ENCODE data around the gene RNASE11. TPM values are rescaled to one million over a fixed set of nuclear protein-coding genes. Genes with fewer than 3 reads are reported as not detected.

The RNASE11 gene
- total RNA-seq, 2 experiments from 2014 or later, result not detected

DNA sequence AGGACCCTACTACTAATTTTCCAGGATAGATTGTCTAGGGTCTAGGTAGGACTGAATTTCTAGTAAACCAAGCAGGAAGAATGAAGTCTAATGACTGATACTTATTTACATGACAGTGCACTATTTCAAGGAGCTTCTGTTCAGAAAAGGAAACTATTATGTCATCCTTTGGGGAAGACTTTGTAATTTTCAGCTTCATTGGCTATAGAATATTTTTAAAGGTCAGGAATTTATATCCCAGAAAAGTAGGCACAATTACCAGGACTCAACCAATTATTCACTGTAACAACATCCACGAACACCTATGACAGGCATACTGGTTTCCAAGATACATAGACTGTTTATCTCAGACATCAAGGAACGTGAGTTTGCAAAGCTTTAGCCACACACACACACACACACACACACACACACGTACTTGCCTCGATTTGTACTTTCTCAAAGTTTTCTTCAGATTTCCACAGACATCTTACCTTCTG lies 30.5 kb upstream of the RNASE11 start:
- ChIA-PET CTCF (no interaction called here), POLR2A (interaction anchor here (1.5 kb wide), 1 partner anchor 12 kb away, joined by 4 read pairs; no protein-coding TSS in a partner anchor)
- DNase-seq (no peak), ATAC-seq (ENCODE audit: poor library complexity) (no peak)
- H3K27ac Mint-ChIP-seq, result no peak overlapping the region
- intact Hi-C loops (cut with DNase I, micrococcal nuclease), result no loop called here
- Histone ChIP-seq H3K27ac (ENCODE audit: low read depth in 1 of 2, low read length in 2 of 2) (no peak overlapping the region), H3K4me3 (ENCODE audit: low read length) (no peak overlapping the region), H3K36me3 (ENCODE audit: insufficient read depth, low read length) (no peaks in the 10 kb centered on the region), H3K27me3 (ENCODE audit: control insufficient read depth in 1 of 2, insufficient read depth in 2 of 2, low read length in 2 of 2) (peaks cover 0 to 13% of the 10 kb centered on the region in 2 experiments), H3K4me1 (ENCODE audit: insufficient read depth, low read length) (peaks cover 23% of the 10 kb centered on the region), H3K9me3 (ENCODE audit: control insufficient read depth in 1 of 2, insufficient read depth in 1 of 2, low read length in 2 of 2) (peaks cover 0 to 6% of the 10 kb centered on the region in 2 experiments)
- no peaks in the 10 kb centered on the region for H3K36me3 Mint-ChIP-seq (ENCODE audit: low read depth)
- H3K4me3 Mint-ChIP-seq, result peak overlapping the region; percentile 0
- H3K4me1 Mint-ChIP-seq (ENCODE audit: low read depth), result peaks cover 14% of the 10 kb centered on the region
- no peak for TF ChIP-seq CTCF (IDR thresholded peaks at IDR 0.05)
- no peaks in the 10 kb centered on the region for H3K9me3 Mint-ChIP-seq
- H3K27me3 Mint-ChIP-seq, result peaks cover 15% of the 10 kb centered on the region

DNA sequence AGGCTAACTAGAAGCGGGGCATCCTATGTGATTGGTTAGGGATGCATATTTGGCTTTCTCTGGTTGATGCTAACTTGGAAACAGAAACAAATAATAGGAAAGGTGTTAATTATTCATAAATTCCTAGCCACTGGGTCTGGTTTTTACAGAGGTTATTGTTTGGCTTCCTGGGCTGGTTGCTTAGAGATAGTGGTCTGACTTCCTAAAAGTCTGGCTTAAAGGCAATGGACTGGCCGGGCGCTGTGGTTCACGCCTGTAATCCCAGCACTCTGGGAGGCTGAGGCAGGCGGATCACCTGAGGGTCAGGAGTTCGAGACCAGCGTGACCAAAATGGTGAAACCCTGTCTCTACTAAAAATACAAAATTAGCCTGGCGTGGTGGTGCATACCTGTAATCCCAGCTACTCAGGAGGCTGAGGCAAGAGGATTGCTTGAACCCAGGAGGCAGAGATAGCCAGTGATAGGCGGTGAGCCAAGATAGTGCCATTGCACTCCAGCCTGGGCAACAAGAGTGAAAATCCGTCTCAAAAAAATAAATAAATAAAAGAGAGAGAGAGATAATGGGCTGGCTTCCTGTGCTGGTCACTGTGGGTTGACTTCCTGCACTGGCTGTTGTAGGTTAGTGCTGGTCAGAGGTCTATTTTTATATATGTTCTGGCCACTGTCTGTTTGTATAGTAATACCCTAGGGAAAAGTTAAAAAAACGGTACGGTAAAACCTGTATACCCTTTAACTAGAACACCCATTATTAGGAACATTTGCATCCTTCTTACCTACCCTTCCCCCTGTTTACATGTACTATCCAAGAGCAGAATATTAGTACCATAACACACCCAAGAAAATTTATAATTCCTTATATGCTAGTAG lies 29.6 kb upstream of the RNASE11 start:
- H3K27me3 ChIP-seq (ENCODE audit: control insufficient read depth in 1 of 2, insufficient read depth in 2 of 2, low read length in 2 of 2), result peaks cover 0 to 10% of the 10 kb centered on the region in 2 experiments
- H3K4me3 ChIP-seq (ENCODE audit: low read length), result no peak overlapping the region
- H3K4me1 ChIP-seq (ENCODE audit: insufficient read depth, low read length), result peaks cover 19% of the 10 kb centered on the region
- Mint-ChIP-seq H3K4me1 (ENCODE audit: low read depth) (peaks cover 5% of the 10 kb centered on the region), H3K36me3 (ENCODE audit: low read depth) (no peaks in the 10 kb centered on the region), H3K27me3 (peaks cover 15% of the 10 kb centered on the region), H3K9me3 (no peaks in the 10 kb centered on the region), H3K27ac (no peak overlapping the region), H3K4me3 (no peak overlapping the region)
- DNase-seq (no peak), ATAC-seq (ENCODE audit: poor library complexity) (no peak)
- CTCF ChIA-PET, result no interaction called here
- POLR2A ChIA-PET, result no interaction called here
- H3K27ac ChIP-seq (ENCODE audit: low read depth in 1 of 2, low read length in 2 of 2), result no peak overlapping the region
- no peaks in the 10 kb centered on the region for H3K9me3 ChIP-seq (ENCODE audit: control insufficient read depth in 1 of 2, insufficient read depth in 1 of 2, low read length in 2 of 2)
- TF ChIP-seq CTCF (IDR thresholded peaks at IDR 0.05), result no peak
- intact Hi-C loops (cut with DNase I, micrococcal nuclease), result no loop called here
- H3K36me3 ChIP-seq (ENCODE audit: insufficient read depth, low read length), result no peaks in the 10 kb centered on the region

DNA sequence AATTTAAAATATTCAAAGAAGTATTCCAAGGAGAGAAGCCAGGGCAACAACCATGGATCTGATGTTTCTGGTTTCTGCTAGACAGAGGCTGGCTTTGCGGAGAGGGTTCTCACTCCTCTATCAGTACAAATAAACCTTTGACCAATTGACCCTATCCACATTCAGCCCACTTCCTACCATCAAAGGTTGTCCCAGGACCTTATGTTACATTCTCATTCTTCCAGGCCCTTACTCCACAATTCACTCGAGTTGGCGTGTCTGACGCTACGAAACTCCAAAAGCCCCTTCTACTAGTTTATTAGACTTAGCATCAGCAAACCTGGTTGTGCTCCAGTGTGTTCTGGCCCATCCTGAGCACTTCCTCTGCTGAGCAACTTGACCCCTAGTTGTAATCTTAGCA lies 28.2 kb upstream of the RNASE11 start:
- ATAC-seq (ENCODE audit: poor library complexity) (no peak), DNase-seq (no peak)
- Histone ChIP-seq H3K4me1 (ENCODE audit: insufficient read depth, low read length) (peaks cover 22% of the 10 kb centered on the region), H3K27ac (ENCODE audit: low read depth in 1 of 2, low read length in 2 of 2) (no peak overlapping the region), H3K36me3 (ENCODE audit: insufficient read depth, low read length) (no peaks in the 10 kb centered on the region), H3K27me3 (ENCODE audit: control insufficient read depth in 1 of 2, insufficient read depth in 2 of 2, low read length in 2 of 2) (no peaks in the 10 kb centered on the region), H3K9me3 (ENCODE audit: control insufficient read depth in 1 of 2, insufficient read depth in 1 of 2, low read length in 2 of 2) (no peaks in the 10 kb centered on the region), H3K4me3 (ENCODE audit: low read length) (no peak overlapping the region)
- Mint-ChIP-seq H3K36me3 (ENCODE audit: low read depth) (no peaks in the 10 kb centered on the region), H3K9me3 (no peaks in the 10 kb centered on the region), H3K27ac (no peak overlapping the region), H3K4me3 (no peak overlapping the region), H3K4me1 (ENCODE audit: low read depth) (no peaks in the 10 kb centered on the region), H3K27me3 (peaks cover 15% of the 10 kb centered on the region)
- intact Hi-C loops (cut with DNase I, micrococcal nuclease), result loop anchor here in 1 of 2 experiments (2.0 kb wide), 1 partner anchor 15 kb away; no protein-coding TSS in a partner anchor
- TF ChIP-seq CTCF (IDR thresholded peaks at IDR 0.05), result no peak
- CTCF ChIA-PET, result no interaction called here
- POLR2A ChIA-PET, result no interaction called here

All from CD4-positive, alpha-beta T cell (primary cell).